ENCODE data around the gene RPS28. TPM values are rescaled to one million over a fixed set of nuclear protein-coding genes. Genes with fewer than 3 reads are reported as not detected.

RPS28 gene
- total RNA-seq, 4 donors from 2014 or later, result 172 to 357 (median 250) TPM

- Histone ChIP-seq H3K4me3 (peak overlapping the region in 1 of 2 donors; percentile 46), H3K27ac (no peak overlapping the region), H3K9me3 (no peaks in the 10 kb centered on the region), H3K36me3 (peaks cover 0 to 6% of the 10 kb centered on the region in 2 donors), H3K27me3 (peaks cover 82% of the 10 kb centered on the region), H3K4me1 (peaks cover 0 to 41% (median 13%) of the 10 kb centered on the region in 3 donors)
- ATAC-seq, result peak; percentile 14
- WGBS, 2 donors (ENCODE audit: low coverage in 1 of 2), result 20% methylated on average over 1 of the region's 79 CpGs; no CpG with 5 or more reads in 1 of the 2 donors
- TF ChIP-seq POLR2AphosphoS5 (IDR thresholded peaks at IDR 0.05) (no peak), POLR2A (IDR thresholded peaks at IDR 0.05) (no peak), CTCF (IDR thresholded peaks at IDR 0.05) (no peak), EP300 (IDR thresholded peaks at IDR 0.05) (no peak)
These were observed 14.2 kb downstream of the RPS28 start for GRCh38 chr19:8335343-8336071.

- no peak for TF ChIP-seq POLR2A (IDR thresholded peaks at IDR 0.05)
- peaks cover 0 to 41% (median 13%) of the 10 kb centered on the region in 3 donors for H3K4me1 ChIP-seq
- WGBS, 2 donors (ENCODE audit: low coverage in 1 of 2), result 7 to 58% methylated on average over 2 to 3 of the region's 27 CpGs
- no peak for ATAC-seq
- no peak overlapping the region for H3K4me3 ChIP-seq
- H3K27ac ChIP-seq, result no peak overlapping the region
- peaks cover 86% of the 10 kb centered on the region for H3K27me3 ChIP-seq
- no peaks in the 10 kb centered on the region for H3K9me3 ChIP-seq
- H3K36me3 ChIP-seq, result peaks cover 0 to 6% of the 10 kb centered on the region in 2 donors
These were observed 14.8 kb downstream of the RPS28 start for GRCh38 chr19:8336072-8336569.

- Histone ChIP-seq H3K27me3 (peaks cover 87% of the 10 kb centered on the region), H3K4me1 (peaks cover 0 to 45% (median 18%) of the 10 kb centered on the region in 3 donors), H3K36me3 (peaks cover 0 to 6% of the 10 kb centered on the region in 2 donors), H3K27ac (no peak overlapping the region), H3K9me3 (no peaks in the 10 kb centered on the region), H3K4me3 (no peak overlapping the region)
- ATAC-seq, result no peak
- no peak for TF ChIP-seq POLR2A (IDR thresholded peaks at IDR 0.05)
- no peak for TF ChIP-seq EP300 (IDR thresholded peaks at IDR 0.05)
- no peak for TF ChIP-seq POLR2AphosphoS5 (IDR thresholded peaks at IDR 0.05)
- TF ChIP-seq CTCF (IDR thresholded peaks at IDR 0.05), result no peak
- 70 to 72% methylated on average over 6 to 8 of the region's 8 CpGs for WGBS, 2 donors (ENCODE audit: low coverage in 1 of 2)
These were observed 15.4 kb downstream of the RPS28 start for GRCh38 chr19:8336660-8337059.

- ATAC-seq, result no peak
- TF ChIP-seq POLR2AphosphoS5 (IDR thresholded peaks at IDR 0.05) (no peak), CTCF (IDR thresholded peaks at IDR 0.05) (no peak), POLR2A (IDR thresholded peaks at IDR 0.05) (no peak), EP300 (IDR thresholded peaks at IDR 0.05) (no peak)
- 74 to 86% methylated on average over 4 of the region's 7 CpGs for WGBS, 2 donors (ENCODE audit: low coverage in 1 of 2)
- Histone ChIP-seq H3K27me3 (peaks cover 88% of the 10 kb centered on the region), H3K36me3 (peaks cover 0 to 6% of the 10 kb centered on the region in 2 donors), H3K9me3 (no peaks in the 10 kb centered on the region), H3K4me3 (no peak overlapping the region), H3K4me1 (peaks cover 0 to 55% (median 22%) of the 10 kb centered on the region in 3 donors), H3K27ac (no peak overlapping the region)
These were observed 16.4 kb downstream of the RPS28 start for GRCh38 chr19:8337728-8338127.

- Histone ChIP-seq H3K27ac (no peak overlapping the region), H3K36me3 (peaks cover 0 to 4% of the 10 kb centered on the region in 2 donors), H3K9me3 (no peaks in the 10 kb centered on the region), H3K27me3 (peaks cover 88% of the 10 kb centered on the region), H3K4me1 (peaks cover 0 to 55% (median 18%) of the 10 kb centered on the region in 3 donors), H3K4me3 (no peak overlapping the region)
- 37 to 55% methylated on average over 3 to 5 of the region's 6 CpGs for WGBS, 2 donors (ENCODE audit: low coverage in 1 of 2)
- no peak for ATAC-seq
- TF ChIP-seq POLR2AphosphoS5 (IDR thresholded peaks at IDR 0.05), result no peak
- TF ChIP-seq POLR2A (IDR thresholded peaks at IDR 0.05), result no peak
- no peak for TF ChIP-seq EP300 (IDR thresholded peaks at IDR 0.05)
- TF ChIP-seq CTCF (IDR thresholded peaks at IDR 0.05), result no peak
These were observed 17.5 kb downstream of the RPS28 start for GRCh38 chr19:8338835-8339234.

Data from gastroesophageal sphincter (tissue), 4 donors.